Activated CD4-positive, alpha-beta memory T cell treated with anti-CD3 and anti-CD28 coated beads for 36 hours (primary cell): ENCODE measurements around the gene CETP. TPM values are rescaled to one million over a fixed set of nuclear protein-coding genes. Genes with fewer than 3 reads are reported as not detected.
"Not testable (repeated sequence)": the region's sequence is repeated elsewhere in the genome, so short reads cannot be mapped to it uniquely, and the experiment has no call there.

Experiments
- CTCF ChIA-PET: fragments of 350-600 bp; sonication (Branson Sonifier 250); formaldehyde crosslinking; loops from one replicate; lab custom pipeline; 2021; ENCODE audit warnings: antibody characterized with exemption, inconsistent platforms; lab: Charles Lee
- POLR2A ChIA-PET: fragments of 350-600 bp; sonication (Branson Sonifier 250); formaldehyde crosslinking; loops from one replicate; lab custom pipeline; 2021; ENCODE audit warnings: antibody characterized with exemption; lab: Charles Lee
- DNase-seq: peaks from one replicate; pipeline ENCODE4 v3.0.0-alpha.2; 2020
- H3K27ac Mint-ChIP-seq: one replicate; pipeline ENCODE4 v1.8.0; 2021; ENCODE audit warnings: mixed read lengths
- H3K27me3 Mint-ChIP-seq: one replicate; pipeline ENCODE4 v1.8.0; 2021; ENCODE audit warnings: mixed read lengths
- H3K36me3 Mint-ChIP-seq: one replicate; pipeline ENCODE4 v1.8.0; 2021; ENCODE audit warnings: mixed read lengths
- H3K4me1 Mint-ChIP-seq: one replicate; pipeline ENCODE4 v1.8.0; 2021; ENCODE audit warnings: low read depth, mixed read lengths
- H3K4me3 Mint-ChIP-seq: one replicate; pipeline ENCODE4 v1.8.0; 2021; ENCODE audit warnings: mild to moderate bottlenecking, mixed read lengths
- H3K9me3 Mint-ChIP-seq: one replicate; pipeline ENCODE4 v1.8.0; 2021; ENCODE audit warnings: mixed read lengths
- intact Hi-C: fragments of 100-400 bp; cut with micrococcal nuclease; formaldehyde crosslinking; loops from one replicate; pipeline ENCODE4 v1.15.1; 2023
- total RNA-seq, 2 experiments: library from RNA; stranded (reverse); gene quantifications; one replicate each; pipeline ENCODE4 v1.2.3, GENCODE V29; 2021

CETP gene
- total RNA-seq, 2 experiments from 2014 or later, result not detected

- DNase-seq, H3K27ac Mint-ChIP-seq, H3K4me3 Mint-ChIP-seq, H3K36me3 Mint-ChIP-seq, H3K27me3 Mint-ChIP-seq, intact Hi-C loops, H3K9me3 Mint-ChIP-seq: not testable (repeated sequence)
- ChIA-PET POLR2A (interaction anchor here (1.2 kb wide), 1 partner anchor 15 kb away, joined by 3 read pairs; the partner anchor contains the start of gene NLRC5), CTCF (interaction anchor here (0.6 kb wide), 1 partner anchor 26 kb away, joined by 4 read pairs; no protein-coding TSS in a partner anchor)
- peaks cover 26% of the 10 kb centered on the region for H3K4me1 Mint-ChIP-seq
Observed at GRCh38 chr16:56973899-56974298, 12.1 kb downstream of the CETP start.

GRCh38 chr16:56974549-56975300, 13.0 kb downstream of the CETP start:
- DNase-seq, result no peak
- intact Hi-C loops, result no loop called here
- Mint-ChIP-seq H3K27ac (no peak overlapping the region), H3K36me3 (no peaks in the 10 kb centered on the region), H3K27me3 (no peaks in the 10 kb centered on the region), H3K9me3 (no peaks in the 10 kb centered on the region), H3K4me1 (peaks cover 26% of the 10 kb centered on the region), H3K4me3 (no peak overlapping the region)
- ChIA-PET POLR2A (interaction anchor here (1.2 kb wide), 1 partner anchor 14 kb away, joined by 3 read pairs; the partner anchor contains the start of gene NLRC5), CTCF (interaction anchor here (5.0 kb wide), 1 partner anchor 10 kb away, joined by 40 read pairs; no protein-coding TSS in a partner anchor)

DNA sequence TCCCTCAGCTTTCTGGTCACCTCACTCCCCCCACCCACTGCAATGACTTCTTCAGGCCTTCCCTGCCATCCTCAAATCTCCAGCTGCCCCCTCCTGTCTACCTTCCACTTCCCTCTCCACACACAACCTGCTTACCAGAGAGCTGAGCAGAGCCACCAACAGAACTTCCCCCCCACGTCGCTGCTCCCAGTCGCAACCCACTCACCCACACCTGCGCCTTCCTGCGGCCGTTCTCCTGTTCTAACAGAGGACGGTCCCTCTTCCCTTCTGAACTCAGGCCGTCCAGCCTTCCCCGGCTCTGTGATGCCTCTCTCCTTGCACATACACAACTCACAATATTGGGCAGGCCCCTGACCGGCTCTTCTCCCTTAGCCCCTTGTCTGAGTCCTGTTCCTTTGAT, 14.0 kb downstream of the CETP start:
- Mint-ChIP-seq H3K4me1 (peaks cover 23% of the 10 kb centered on the region), H3K4me3 (no peak overlapping the region), H3K27ac (no peak overlapping the region), H3K9me3 (no peaks in the 10 kb centered on the region), H3K36me3 (peaks cover 3% of the 10 kb centered on the region), H3K27me3 (no peaks in the 10 kb centered on the region)
- intact Hi-C loops, result no loop called here
- no peak for DNase-seq
- ChIA-PET CTCF (interaction anchor here (1.1 to 5.0 kb wide), 2 partner anchors 11 to 29 kb away, joined by 3 to 40 read pairs; no protein-coding TSS in a partner anchor), POLR2A (interaction anchor here (1.0 kb wide), 1 partner anchor 24 kb away, joined by 3 read pairs; no protein-coding TSS in a partner anchor)

GRCh38 chr16:56977216-56977615, 15.5 kb downstream of the CETP start:
- intact Hi-C loops, result no loop called here
- H3K4me1 Mint-ChIP-seq, result peaks cover 24% of the 10 kb centered on the region
- CTCF ChIA-PET, result interaction anchor here (5.0 kb wide), 1 partner anchor 12 kb away, joined by 40 read pairs; no protein-coding TSS in a partner anchor
- DNase-seq, result no peak
- POLR2A ChIA-PET, result no interaction called here
- H3K4me3 Mint-ChIP-seq, result no peak overlapping the region
- no peak overlapping the region for H3K27ac Mint-ChIP-seq
- no peaks in the 10 kb centered on the region for H3K27me3 Mint-ChIP-seq
- H3K9me3 Mint-ChIP-seq, result no peaks in the 10 kb centered on the region
- peaks cover 10% of the 10 kb centered on the region for H3K36me3 Mint-ChIP-seq

GRCh38 chr16:56977823-56978430, 16.2 kb downstream of the CETP start:
- Mint-ChIP-seq H3K9me3 (no peaks in the 10 kb centered on the region), H3K27ac (no peak overlapping the region), H3K27me3 (no peaks in the 10 kb centered on the region), H3K4me1 (peaks cover 30% of the 10 kb centered on the region), H3K4me3 (no peak overlapping the region), H3K36me3 (peaks cover 16% of the 10 kb centered on the region)
- ChIA-PET POLR2A (no interaction called here), CTCF (interaction anchor here (5.0 kb wide), 1 partner anchor 13 kb away, joined by 40 read pairs; no protein-coding TSS in a partner anchor)
- intact Hi-C loops, result no loop called here
- DNase-seq, result no peak

DNA sequence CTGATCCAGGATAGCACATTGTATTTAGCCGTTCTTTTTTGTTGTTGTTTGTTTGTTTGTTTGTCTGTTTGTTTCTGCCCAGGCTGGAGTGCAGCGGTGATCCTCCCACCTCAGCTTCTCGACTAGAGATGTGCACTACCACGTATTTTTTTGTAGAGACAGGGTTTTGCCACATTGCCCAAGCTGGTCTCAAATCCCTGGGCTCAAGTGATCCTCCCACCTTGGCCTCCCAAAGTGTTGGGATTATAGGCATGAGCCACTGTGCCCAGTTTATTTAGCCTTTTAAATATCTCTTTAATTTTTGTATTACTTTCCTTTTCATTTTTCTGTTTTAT, 18.4 kb downstream of the CETP start:
- H3K27me3 Mint-ChIP-seq, result no peaks in the 10 kb centered on the region
- no peaks in the 10 kb centered on the region for H3K9me3 Mint-ChIP-seq
- ChIA-PET POLR2A (no interaction called here), CTCF (interaction anchor here (1.2 kb wide), 1 partner anchor 16 kb away, joined by 7 read pairs; no protein-coding TSS in a partner anchor)
- no peak overlapping the region for H3K4me3 Mint-ChIP-seq
- peaks cover 32% of the 10 kb centered on the region for H3K36me3 Mint-ChIP-seq
- no peak for DNase-seq
- peaks cover 39% of the 10 kb centered on the region for H3K4me1 Mint-ChIP-seq
- H3K27ac Mint-ChIP-seq, result no peak overlapping the region
- intact Hi-C loops, result no loop called here

- H3K4me1 Mint-ChIP-seq, result peaks cover 42% of the 10 kb centered on the region
Observed at GRCh38 chr16:56980792-56981724, 19.3 kb downstream of the CETP start.

GRCh38 chr16:56981729-56982271, 20.1 kb downstream of the CETP start:
- no peak overlapping the region for H3K4me3 Mint-ChIP-seq
- peaks cover 47% of the 10 kb centered on the region for H3K4me1 Mint-ChIP-seq
- no peaks in the 10 kb centered on the region for H3K9me3 Mint-ChIP-seq
- intact Hi-C loops, result no loop called here
- peaks cover 35% of the 10 kb centered on the region for H3K36me3 Mint-ChIP-seq
- ChIA-PET CTCF (interaction anchor here (0.9 to 8.6 kb wide), 3 partner anchors 17 to 102 kb away, joined by 3 to 91 read pairs (median 4); no protein-coding TSS in a partner anchor), POLR2A (no interaction called here)
- DNase-seq, result no peak
- no peak overlapping the region for H3K27ac Mint-ChIP-seq
- no peaks in the 10 kb centered on the region for H3K27me3 Mint-ChIP-seq

More at GRCh38 chr16:56980792-56981724, 19.3 kb downstream of the CETP start:
- Mint-ChIP-seq H3K4me3 (no peak overlapping the region), H3K36me3 (peaks cover 32% of the 10 kb centered on the region), H3K27ac (no peak overlapping the region), H3K9me3 (no peaks in the 10 kb centered on the region), H3K27me3 (no peaks in the 10 kb centered on the region)
- intact Hi-C loops, result no loop called here
- POLR2A ChIA-PET, result no interaction called here
- CTCF ChIA-PET, result interaction anchor here (0.9 to 8.6 kb wide), 3 partner anchors 16 to 65 kb away, joined by 4 to 91 read pairs (median 7); no protein-coding TSS in a partner anchor
- DNase-seq, result no peak

- POLR2A ChIA-PET, result interaction anchor here (1.0 kb wide), 2 partner anchors 17 to 59 kb away, joined by 3 to 4 read pairs; no protein-coding TSS in a partner anchor
- no peaks in the 10 kb centered on the region for H3K9me3 Mint-ChIP-seq
Observed at GRCh38 chr16:56982695-56983094, 20.9 kb downstream of the CETP start.

DNA sequence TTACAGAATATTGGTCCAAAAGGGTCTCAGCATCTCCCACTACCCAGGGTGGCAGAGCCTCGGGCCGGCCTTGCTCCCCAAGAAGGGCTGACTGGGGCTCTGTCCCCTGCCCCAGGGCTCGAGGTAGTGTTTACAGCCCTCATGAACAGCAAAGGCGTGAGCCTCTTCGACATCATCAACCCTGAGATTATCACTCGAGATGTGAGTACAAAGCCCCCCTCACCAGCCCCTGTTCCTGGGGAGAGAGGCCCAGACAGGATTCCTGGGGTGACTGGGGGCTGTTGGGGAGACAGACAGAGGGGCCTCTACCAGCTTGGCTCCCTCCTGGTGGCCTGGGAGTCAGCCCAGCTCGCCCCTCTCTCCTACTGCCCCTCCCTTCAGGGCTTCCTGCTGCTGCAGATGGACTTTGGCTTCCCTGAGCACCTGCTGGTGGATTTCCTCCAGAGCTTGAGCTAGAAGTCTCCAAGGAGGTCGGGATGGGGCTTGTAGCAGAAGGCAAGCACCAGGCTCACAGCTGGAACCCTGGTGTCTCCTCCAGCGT, 21.5 kb downstream of the CETP start:
- H3K4me1 Mint-ChIP-seq, result peaks cover 61% of the 10 kb centered on the region
- intact Hi-C loops, result no loop called here
- no peaks in the 10 kb centered on the region for H3K27me3 Mint-ChIP-seq
- peaks cover 43% of the 10 kb centered on the region for H3K36me3 Mint-ChIP-seq
- H3K4me3 Mint-ChIP-seq, result no peak overlapping the region
- POLR2A ChIA-PET, result interaction anchor here (1.0 kb wide), 2 partner anchors 17 to 59 kb away, joined by 3 to 4 read pairs; no protein-coding TSS in a partner anchor
- no peaks in the 10 kb centered on the region for H3K9me3 Mint-ChIP-seq
- CTCF ChIA-PET, result interaction anchor here (1.1 to 8.6 kb wide), 2 partner anchors 18 to 101 kb away, joined by 3 to 91 read pairs; no protein-coding TSS in a partner anchor
- no peak overlapping the region for H3K27ac Mint-ChIP-seq
- DNase-seq, result no peak

More at GRCh38 chr16:56982695-56983094, 20.9 kb downstream of the CETP start:
- peak overlapping the region; percentile 4 for H3K27ac Mint-ChIP-seq
- intact Hi-C loops, result no loop called here
- H3K27me3 Mint-ChIP-seq, result no peaks in the 10 kb centered on the region
- H3K36me3 Mint-ChIP-seq, result peaks cover 37% of the 10 kb centered on the region
- CTCF ChIA-PET, result interaction anchor here (1.1 to 8.6 kb wide), 2 partner anchors 18 to 101 kb away, joined by 3 to 91 read pairs; no protein-coding TSS in a partner anchor
- peaks cover 55% of the 10 kb centered on the region for H3K4me1 Mint-ChIP-seq
- H3K4me3 Mint-ChIP-seq, result no peak overlapping the region
- DNase-seq, result no peak
